ENCODE results near the gene TRIM75.
"Not testable (repeated sequence)": the region's sequence is repeated elsewhere in the genome, so short reads cannot be mapped to it uniquely, and the experiment has no call there.

Gene TRIM75

GRCh38 chr4:165053645-165054044 lies at the start of gene TRIM75:
Gene TRIM75, plus strand, starts transcription at chr4:165053866. Its CDS starts 5,282 bp downstream, at chr4:165059148.
- DNase-seq (ENCODE audit: low read depth in 2 of 2): no peak

- DNase-seq (ENCODE audit: low read depth in 2 of 2): no peak
Observed at GRCh38 chr4:165005352-165005925, 48.2 kb upstream of the TRIM75 start.

- no peak for DNase-seq (ENCODE audit: low read depth in 2 of 2)
Observed at GRCh38 chr4:165006456-165006855, 47.2 kb upstream of the TRIM75 start.

GRCh38 chr4:165006886-165007285 lies 46.8 kb upstream of the TRIM75 start:
- no peak for DNase-seq (ENCODE audit: low read depth in 2 of 2)

GRCh38 chr4:165009493-165010227 lies 44.0 kb upstream of the TRIM75 start:
- DNase-seq (ENCODE audit: low read depth in 2 of 2): no peak

- DNase-seq (ENCODE audit: low read depth in 2 of 2): no peak
Observed at GRCh38 chr4:165010487-165010886, 43.2 kb upstream of the TRIM75 start.

- DNase-seq (ENCODE audit: low read depth in 2 of 2): no peak
Observed at GRCh38 chr4:165010991-165011390, 42.7 kb upstream of the TRIM75 start.

GRCh38 chr4:165011403-165011802 lies 42.3 kb upstream of the TRIM75 start:
- DNase-seq (ENCODE audit: low read depth in 2 of 2): no peak

- DNase-seq (ENCODE audit: low read depth in 2 of 2): no peak
Observed at GRCh38 chr4:165013691-165014090, 40.0 kb upstream of the TRIM75 start.

- no peak for DNase-seq (ENCODE audit: low read depth in 2 of 2)
Observed at GRCh38 chr4:165016971-165017370, 36.7 kb upstream of the TRIM75 start.

GRCh38 chr4:165019995-165020394 lies 33.7 kb upstream of the TRIM75 start:
- not testable (repeated sequence) for DNase-seq (ENCODE audit: low read depth in 2 of 2)

GRCh38 chr4:165025782-165026181 lies 27.9 kb upstream of the TRIM75 start:
- DNase-seq (ENCODE audit: low read depth in 2 of 2): not testable (repeated sequence)

GRCh38 chr4:165027762-165028402 lies 25.8 kb upstream of the TRIM75 start:
- no peak for DNase-seq (ENCODE audit: low read depth in 2 of 2)

- no peak for DNase-seq (ENCODE audit: low read depth in 2 of 2)
Observed at GRCh38 chr4:165031436-165032211, 22.0 kb upstream of the TRIM75 start, which contains the start of gene TRIM60. Gene TRIM60, plus strand, starts transcription at chr4:165031999. Its CDS starts 8,074 bp downstream, at chr4:165040073.

- no peak for DNase-seq (ENCODE audit: low read depth in 2 of 2)
Observed at GRCh38 chr4:165048170-165048569, 5.5 kb upstream of the TRIM75 start.

GRCh38 chr4:165052627-165053026 lies 1.0 kb upstream of the TRIM75 start:
- DNase-seq (ENCODE audit: low read depth in 2 of 2): no peak

GRCh38 chr4:165055601-165056000 lies 1.9 kb downstream of the TRIM75 start:
- no peak for DNase-seq (ENCODE audit: low read depth in 2 of 2)

GRCh38 chr4:165058666-165059065 lies 5.0 kb downstream of the TRIM75 start:
- no peak for DNase-seq (ENCODE audit: low read depth in 2 of 2)

GRCh38 chr4:165059386-165059785 lies 5.7 kb downstream of the TRIM75 start:
- DNase-seq (ENCODE audit: low read depth in 2 of 2): no peak

GRCh38 chr4:165060938-165061337 lies 7.3 kb downstream of the TRIM75 start:
- no peak for DNase-seq (ENCODE audit: low read depth in 2 of 2)

- no peak for DNase-seq (ENCODE audit: low read depth in 2 of 2)
Observed at GRCh38 chr4:165070560-165070959, 16.9 kb downstream of the TRIM75 start.

- not testable (repeated sequence) for DNase-seq (ENCODE audit: low read depth in 2 of 2)
Observed at GRCh38 chr4:165073346-165073745, 19.7 kb downstream of the TRIM75 start.
